K562 (cell line): ENCODE results near the gene PDLIM5. TPM values are rescaled to one million over a fixed set of nuclear protein-coding genes. Genes with fewer than 3 reads are reported as not detected.
A peak's percentile ranks its signal among the peaks of the same experiment; 100 is the strongest.

Experiments used
- ATAC-seq: fragments of 200-7000 bp; cut with Tn5 transposase; 3 replicates; pipeline ENCODE4 v1.9.1; 2020; ENCODE audit warnings: moderate library complexity
- BruUV-seq: library from RNA; stranded (reverse); fragments of 400-500 nt; replicated peaks from 2 replicates; lab custom pipeline; 2021; lab: Mats Ljungman, UMichigan
- CTCF ChIA-PET: fragments of 300-600 bp; formaldehyde crosslinking; extraction: SDS; loops from one replicate; lab custom pipeline; 2021; ENCODE audit warnings: low intra/inter-chr PET ratio; lab: Yijun Ruan, JAX
- POLR2A ChIA-PET: fragments of 300-600, 350-650 bp; sonication (Branson Sonifier 250); formaldehyde crosslinking; extraction: SDS; loops from one replicate; lab custom pipeline; 2021; ENCODE audit warnings: antibody characterized with exemption, inconsistent platforms; lab: Yijun Ruan, JAX
- DNase-seq, 4 experiments: peaks; one replicate each; pipeline versions ENCODE4 v3.0.0 to v3.0.0-alpha.2; 2011 to 2018; ENCODE audit warnings: low spot score in 3 of 4, mixed read lengths in 3 of 4; ENCODE audit errors: extremely low read depth in 1 of 4
- FAIRE-seq: peaks from 2 replicates; lab custom pipeline; 2011; peaks lifted over from hg19 to GRCh38; lab: Jason Lieb, UNC
- H2AFZ ChIP-seq: 2 replicates; pipeline ENCODE4 v1.6.0; 2011; ENCODE audit warnings: low read depth, low read length, control low read depth, inconsistent platforms
- H3K27ac ChIP-seq: fragments of 200-600 bp; 3 replicates; pipeline ENCODE4 v1.8.0; 2011; ENCODE audit warnings: low read depth, mild to moderate bottlenecking, control low read depth, inconsistent platforms, low read length, moderate library complexity, mixed read lengths; ENCODE audit errors: extremely low read depth
- H3K27me3 ChIP-seq, 2 experiments: fragments of 300-600 bp in 1 of 2; 2 replicates in 1 of 2; 3 replicates in 1 of 2; pipeline versions ENCODE4 v1.6.0 to v1.8.0; 2011; ENCODE audit warnings: inconsistent platforms in 2 of 2, low read length in 2 of 2, mild to moderate bottlenecking in 1 of 2, mixed read lengths in 1 of 2, moderate library complexity in 1 of 2; ENCODE audit not compliant: control insufficient read depth in 2 of 2, insufficient read depth in 2 of 2
- H3K36me3 ChIP-seq: fragments of 300-600 bp; 3 replicates; pipeline ENCODE4 v1.8.0; 2011; ENCODE audit warnings: mild to moderate bottlenecking, low read length, inconsistent platforms; ENCODE audit not compliant: control insufficient read depth, insufficient read depth
- H3K4me1 ChIP-seq, 2 experiments: fragments of 200-600 bp in 1 of 2; replicated peaks in 1 of 2; 2 replicates in 1 of 2; 3 replicates in 1 of 2; pipeline versions ENCODE4 v1.5.1 to v1.8.0; 2011; ENCODE audit warnings: inconsistent platforms in 2 of 2, low read length in 2 of 2, mild to moderate bottlenecking in 1 of 2, mixed read lengths in 1 of 2, moderate library complexity in 1 of 2; ENCODE audit not compliant: control insufficient read depth in 2 of 2, insufficient read depth in 2 of 2
- H3K4me2 ChIP-seq: 2 replicates; pipeline ENCODE4 v1.6.1; 2011; ENCODE audit warnings: low read length, control low read depth, inconsistent platforms, mixed read lengths; ENCODE audit not compliant: insufficient read depth
- H3K4me3 ChIP-seq: fragments of 200-600 bp; sonication (generic), shearing (Covaris generic); 2 replicates; pipeline ENCODE4 v1.5.1; 2016; ENCODE audit warnings: control low read depth, inconsistent platforms
- H3K79me2 ChIP-seq: fragments of 200-600 bp; 3 replicates; pipeline ENCODE4 v1.8.0; 2011; ENCODE audit warnings: low read length, inconsistent platforms; ENCODE audit not compliant: control insufficient read depth, insufficient read depth
- H3K9ac ChIP-seq, 2 experiments: 2 replicates each; pipeline versions ENCODE4 v1.6.0 to v1.6.1; 2011; ENCODE audit warnings: low read depth in 2 of 2, low read length in 2 of 2, control low read depth in 1 of 2, inconsistent platforms in 1 of 2, mild to moderate bottlenecking in 1 of 2, mixed read lengths in 1 of 2; ENCODE audit not compliant: insufficient read depth in 1 of 2
- H3K9me1 ChIP-seq: one replicate; pipeline ENCODE4 v1.6.0; 2011; ENCODE audit warnings: inconsistent platforms, mild to moderate bottlenecking, low read length, moderate library complexity; ENCODE audit not compliant: control insufficient read depth, insufficient read depth
- H3K9me3 ChIP-seq: replicated peaks from 2 replicates; pipeline ENCODE4 v1.5.1; 2011; ENCODE audit warnings: low read depth, low read length, inconsistent platforms; ENCODE audit not compliant: control insufficient read depth, insufficient read depth
- H4K20me1 ChIP-seq: replicated peaks from 2 replicates; pipeline ENCODE4 v1.6.1; 2011; ENCODE audit warnings: low read length, inconsistent platforms, mixed read lengths; ENCODE audit not compliant: control insufficient read depth, insufficient read depth
- ATF7 ChIP-seq: fragments of 450-650 bp; IDR thresholded peaks from 2 replicates; pipeline ENCODE4 v1.7.1; 2014; ENCODE audit warnings: mild to moderate bottlenecking, moderate library complexity
- NR1H2 ChIP-seq: sonication (generic); formaldehyde crosslinking; IDR thresholded peaks from 2 replicates; pipeline ENCODE4 v1.4.0; 2020; ENCODE audit warnings: mild to moderate bottlenecking, missing genetic modification reagents
- RBM39 ChIP-seq: fragments of 200-400 bp; formaldehyde crosslinking; optimal IDR thresholded peaks from 2 replicates; pipeline ENCODE3; 2018; ENCODE audit warnings: low read depth, low read length
- RFX1 ChIP-seq: fragments of 450-650 bp; IDR thresholded peaks from 2 replicates; pipeline ENCODE4 v1.6.1; 2016; ENCODE audit warnings: mild to moderate bottlenecking, moderate library complexity
- ZKSCAN3 ChIP-seq: fragments of 250-450 bp; sonication (Bioruptor Pico); IDR thresholded peaks from 2 replicates; pipeline ENCODE4 v1.4.0; 2020
- ZZZ3 ChIP-seq: fragments of 450-650 bp; IDR thresholded peaks from 2 replicates; pipeline ENCODE4 v1.6.1; 2016; ENCODE audit warnings: antibody characterized with exemption, mild to moderate bottlenecking, moderate library complexity
- WGBS: fragments of 100-300 bp; shearing (Covaris generic); methylation state at CpG from one replicate; pipeline ENCODE4 v1.1.6; 2016; ENCODE audit warnings: low coverage, mixed read lengths; ENCODE audit not compliant: insufficient coverage; ENCODE audit errors: missing lambda C conversion rate; 5-methylcytosine and 5-hydroxymethylcytosine counted together
- in situ Hi-C: fragments of 300-500 bp; cut with MboI; formaldehyde crosslinking; loops from 4 replicates; pipeline ENCODE4 v1.15.0; 2018; ENCODE audit warnings: inconsistent platforms, mixed read lengths
- intact Hi-C: fragments of 100-400 bp; cut with micrococcal nuclease; formaldehyde crosslinking; loops from 2 replicates; pipeline ENCODE4 v1.14.2; 2022
- polyA plus RNA-seq, 8 experiments: library from polyadenylated mRNA; depleted of rRNA in 4 of 8; stranded (reverse) in 5 of 8; unstranded in 3 of 8; fragments of >200 nt; fragmentation: Nextera tagmentation in 2 of 8; fragmentation: Illumina TruSeq in 1 of 8; extraction: Ambion mirVana in 2 of 8; extraction: Trizol in 1 of 8; gene quantifications; 2 replicates each; pipeline versions ENCODE4 v1.2.1 to v1.2.3, GENCODE V29; 2011 to 2014; ENCODE audit warnings: inconsistent platforms in 1 of 8, missing spikeins in 1 of 8
- total RNA-seq, 7 experiments: library from RNA; depleted of rRNA in 6 of 7; stranded (reverse); fragments of >200 nt in 6 of 7; fragmentation: Illumina TruSeq in 2 of 7; extraction: Trizol in 2 of 7; gene quantifications; 2 replicates each; pipeline versions ENCODE4 v1.2.1 to v1.2.3, GENCODE V29; 2011 to 2021; ENCODE audit warnings: low replicate concordance in 1 of 7

The PDLIM5 gene
- total and polyA plus RNA-seq, 9 of the 15 experiments (the other 6 are each of a cell fraction or from before 2014, with no cell fraction given), result 36.9 to 127 (median 62.5) TPM

GRCh38 chr4:94577136-94577535 lies 125.4 kb downstream of the PDLIM5 start:
- in situ Hi-C loops (no loop called here), intact Hi-C loops (no loop called here)
- BruUV-seq, result no TSS peak
- H3K9me1 ChIP-seq, result no peaks in the 10 kb centered on the region
- no peaks in the 10 kb centered on the region for H3K9me3 ChIP-seq
- no peak overlapping the region for H2AFZ ChIP-seq
- DNase-seq, result no peak
- 67% methylated on average over 1 of the region's 1 CpG for WGBS
- no peaks in the 10 kb centered on the region; the same call in 2 of the 3 replicates for H3K79me2 ChIP-seq
- H3K27ac ChIP-seq, result no peak overlapping the region
- no peak for ATAC-seq
- ChIA-PET CTCF (interaction anchor here (0.6 kb wide), 1 partner anchor 92 kb away, joined by 4 read pairs; no protein-coding TSS in a partner anchor), POLR2A (interaction anchor here (1.1 kb wide), 1 partner anchor 96 kb away, joined by 3 read pairs; no protein-coding TSS in a partner anchor)
- no peaks in the 10 kb centered on the region; the same call in none of the 2 replicates for H4K20me1 ChIP-seq
- no peak overlapping the region for H3K4me2 ChIP-seq
- no peak for TF ChIP-seq ZKSCAN3 (CRISPR knock-in tag)
- peak; percentile 44 for TF ChIP-seq RFX1
- H3K27me3 ChIP-seq, result no peaks in the 10 kb centered on the region
- no peak overlapping the region for H3K4me3 ChIP-seq
- FAIRE-seq, result no peak
- no peaks in the 10 kb centered on the region; a peak in 2 of 5 replicates for H3K4me1 ChIP-seq
- H3K36me3 ChIP-seq, result peaks cover 22% of the 10 kb centered on the region
- no peak overlapping the region for H3K9ac ChIP-seq

- Histone ChIP-seq H3K27ac (no peak overlapping the region), H3K9ac (no peak overlapping the region), H3K9me1 (no peaks in the 10 kb centered on the region), H3K9me3 (no peaks in the 10 kb centered on the region), H3K4me2 (no peak overlapping the region), H2AFZ (no peak overlapping the region), H3K27me3 (no peaks in the 10 kb centered on the region), H3K79me2 (no peaks in the 10 kb centered on the region; the same call in 2 of the 3 replicates), H3K4me1 (no peaks in the 10 kb centered on the region; a peak in 2 of 5 replicates), H4K20me1 (no peaks in the 10 kb centered on the region; the same call in none of the 2 replicates), H3K36me3 (peaks cover 22% of the 10 kb centered on the region)
- intact Hi-C loops, result no loop called here
- FAIRE-seq, result no peak
- ChIA-PET POLR2A (no interaction called here), CTCF (no interaction called here)
- no peak for DNase-seq
- WGBS, result 88% methylated on average over 2 of the region's 2 CpGs
- no peak for ATAC-seq
- no TSS peak for BruUV-seq
- TF ChIP-seq RBM39 (no peak), ZZZ3 (no peak), NR1H2 (CRISPR knock-in tag) (no peak), ATF7 (no peak)
- TF ChIP-seq, all 486 proteins: peak for 0
- H3K4me3 ChIP-seq, result no peak overlapping the region
- in situ Hi-C loops, result no loop called here
Measured at GRCh38 chr4:94578195-94578594, 126.5 kb downstream of the PDLIM5 start.
